HL-60 (cell line): ENCODE results near the gene PRDM16.

Source experiments
- DNase-seq, 2 experiments: peaks; one replicate each; pipeline ENCODE4 v3.0.0-alpha.2; 2010 to 2020; ENCODE audit warnings: low read depth in 1 of 2, low spot score in 1 of 2
- H3K27ac ChIP-seq: fragments of 250-450 bp; sonication (Bioruptor Pico); replicated peaks from 2 replicates; pipeline ENCODE4 v1.5.1; 2020; ENCODE audit warnings: mild to moderate bottlenecking, moderate library complexity
- H3K27me3 ChIP-seq: fragments of 250-450 bp; sonication (Bioruptor Pico); 2 replicates; pipeline ENCODE4 v1.5.1; 2021; ENCODE audit warnings: mild to moderate bottlenecking, moderate library complexity; ENCODE audit not compliant: insufficient read depth, poor library complexity, severe bottlenecking
- H3K4me3 ChIP-seq: replicated peaks from 2 replicates; pipeline ENCODE4 v1.5.1; 2011; ENCODE audit warnings: mild to moderate bottlenecking, control low read depth, low read length; ENCODE audit not compliant: insufficient read depth
- GABPA ChIP-seq: IDR thresholded peaks from 2 replicates; pipeline ENCODE4 v1.6.1; 2012; ENCODE audit warnings: low read depth
- POLR2AphosphoS5 ChIP-seq: IDR thresholded peaks from 2 replicates; pipeline ENCODE4 v1.6.1; 2012; ENCODE audit warnings: low read depth
- SPI1 ChIP-seq: IDR thresholded peaks from 2 replicates; pipeline ENCODE4 v1.6.1; 2012; ENCODE audit warnings: low read depth, mild to moderate bottlenecking, borderline replicate concordance
- TF ChIP-seq, protein P1 (sequence below): IDR thresholded peaks from one replicate; pipeline ENCODE4 v1.5.1; 2011; ENCODE audit warnings: low read length, control low read depth, inconsistent platforms; ENCODE audit not compliant: insufficient read depth
- TF ChIP-seq, protein P2 (sequence below): IDR thresholded peaks from 2 replicates; pipeline ENCODE4 v1.6.1; 2012; ENCODE audit warnings: low read depth; ENCODE audit not compliant: insufficient replicate concordance

Gene PRDM16

DNA sequence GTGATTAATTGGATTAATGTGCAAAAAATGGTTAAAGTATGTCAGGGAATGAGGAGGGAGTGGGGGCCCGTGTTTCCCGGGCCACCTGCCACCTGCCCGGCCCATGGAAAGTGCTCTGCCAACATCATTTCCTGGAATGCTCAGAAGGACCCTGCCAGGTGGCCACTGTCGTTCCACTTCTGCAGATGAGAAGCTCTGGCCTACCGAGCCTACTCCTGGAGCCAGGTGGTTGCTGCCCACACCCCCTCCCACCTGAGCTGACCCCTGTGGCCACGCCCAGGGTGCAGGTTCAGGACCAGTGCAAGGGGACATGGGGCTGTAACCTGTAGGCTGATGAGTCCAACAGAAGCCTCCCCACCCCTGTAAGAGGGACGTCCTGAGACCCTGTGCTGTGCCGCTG, 99.7 kb downstream of the PRDM16 start:
- H3K27ac ChIP-seq: no peak overlapping the region
- no peak overlapping the region for H3K4me3 ChIP-seq
- DNase-seq: no peak
- TF ChIP-seq GABPA: no peak
- TF ChIP-seq POLR2AphosphoS5: no peak
- no peak for TF ChIP-seq SPI1
- TF ChIP-seq, protein P1, sequence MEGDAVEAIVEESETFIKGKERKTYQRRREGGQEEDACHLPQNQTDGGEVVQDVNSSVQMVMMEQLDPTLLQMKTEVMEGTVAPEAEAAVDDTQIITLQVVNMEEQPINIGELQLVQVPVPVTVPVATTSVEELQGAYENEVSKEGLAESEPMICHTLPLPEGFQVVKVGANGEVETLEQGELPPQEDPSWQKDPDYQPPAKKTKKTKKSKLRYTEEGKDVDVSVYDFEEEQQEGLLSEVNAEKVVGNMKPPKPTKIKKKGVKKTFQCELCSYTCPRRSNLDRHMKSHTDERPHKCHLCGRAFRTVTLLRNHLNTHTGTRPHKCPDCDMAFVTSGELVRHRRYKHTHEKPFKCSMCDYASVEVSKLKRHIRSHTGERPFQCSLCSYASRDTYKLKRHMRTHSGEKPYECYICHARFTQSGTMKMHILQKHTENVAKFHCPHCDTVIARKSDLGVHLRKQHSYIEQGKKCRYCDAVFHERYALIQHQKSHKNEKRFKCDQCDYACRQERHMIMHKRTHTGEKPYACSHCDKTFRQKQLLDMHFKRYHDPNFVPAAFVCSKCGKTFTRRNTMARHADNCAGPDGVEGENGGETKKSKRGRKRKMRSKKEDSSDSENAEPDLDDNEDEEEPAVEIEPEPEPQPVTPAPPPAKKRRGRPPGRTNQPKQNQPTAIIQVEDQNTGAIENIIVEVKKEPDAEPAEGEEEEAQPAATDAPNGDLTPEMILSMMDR: no peak
- TF ChIP-seq, protein P2, sequence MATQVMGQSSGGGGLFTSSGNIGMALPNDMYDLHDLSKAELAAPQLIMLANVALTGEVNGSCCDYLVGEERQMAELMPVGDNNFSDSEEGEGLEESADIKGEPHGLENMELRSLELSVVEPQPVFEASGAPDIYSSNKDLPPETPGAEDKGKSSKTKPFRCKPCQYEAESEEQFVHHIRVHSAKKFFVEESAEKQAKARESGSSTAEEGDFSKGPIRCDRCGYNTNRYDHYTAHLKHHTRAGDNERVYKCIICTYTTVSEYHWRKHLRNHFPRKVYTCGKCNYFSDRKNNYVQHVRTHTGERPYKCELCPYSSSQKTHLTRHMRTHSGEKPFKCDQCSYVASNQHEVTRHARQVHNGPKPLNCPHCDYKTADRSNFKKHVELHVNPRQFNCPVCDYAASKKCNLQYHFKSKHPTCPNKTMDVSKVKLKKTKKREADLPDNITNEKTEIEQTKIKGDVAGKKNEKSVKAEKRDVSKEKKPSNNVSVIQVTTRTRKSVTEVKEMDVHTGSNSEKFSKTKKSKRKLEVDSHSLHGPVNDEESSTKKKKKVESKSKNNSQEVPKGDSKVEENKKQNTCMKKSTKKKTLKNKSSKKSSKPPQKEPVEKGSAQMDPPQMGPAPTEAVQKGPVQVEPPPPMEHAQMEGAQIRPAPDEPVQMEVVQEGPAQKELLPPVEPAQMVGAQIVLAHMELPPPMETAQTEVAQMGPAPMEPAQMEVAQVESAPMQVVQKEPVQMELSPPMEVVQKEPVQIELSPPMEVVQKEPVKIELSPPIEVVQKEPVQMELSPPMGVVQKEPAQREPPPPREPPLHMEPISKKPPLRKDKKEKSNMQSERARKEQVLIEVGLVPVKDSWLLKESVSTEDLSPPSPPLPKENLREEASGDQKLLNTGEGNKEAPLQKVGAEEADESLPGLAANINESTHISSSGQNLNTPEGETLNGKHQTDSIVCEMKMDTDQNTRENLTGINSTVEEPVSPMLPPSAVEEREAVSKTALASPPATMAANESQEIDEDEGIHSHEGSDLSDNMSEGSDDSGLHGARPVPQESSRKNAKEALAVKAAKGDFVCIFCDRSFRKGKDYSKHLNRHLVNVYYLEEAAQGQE: no peak
- H3K27me3 ChIP-seq: peaks cover 9% of the 10 kb centered on the region

DNA sequence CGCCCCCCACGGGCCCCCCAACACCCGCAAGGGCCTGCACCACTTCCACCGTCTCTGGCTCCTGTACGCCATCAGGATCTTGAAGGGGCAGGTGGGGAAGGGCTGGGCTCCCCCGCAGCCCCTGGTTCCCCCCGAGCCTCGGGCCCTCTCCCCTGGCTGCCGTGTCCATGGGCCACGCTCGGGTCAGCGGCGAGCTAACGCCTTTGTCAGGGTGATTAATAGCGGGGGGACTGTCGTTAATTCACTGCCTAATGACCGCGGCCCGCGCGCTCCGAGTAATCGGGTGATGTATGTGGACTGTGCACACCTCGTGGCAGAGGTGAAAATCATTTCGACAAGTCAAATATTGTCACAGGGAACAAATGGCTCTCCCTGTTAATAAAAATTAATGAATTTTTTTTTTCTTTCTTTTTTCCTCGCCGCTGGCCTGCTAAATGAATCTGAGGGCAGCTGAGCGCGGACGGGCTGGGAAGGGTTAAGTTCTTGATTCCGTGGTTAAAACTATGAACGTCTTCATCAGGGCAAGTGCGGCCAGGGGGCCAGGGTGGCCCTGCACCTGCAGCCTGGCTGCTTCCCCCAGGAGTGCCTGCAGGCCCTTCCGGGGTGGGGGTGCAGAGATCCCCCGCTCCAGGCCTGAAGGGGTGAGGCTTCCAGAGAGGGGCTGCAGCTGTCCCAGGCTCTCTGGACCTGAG, 100.8 kb downstream of the PRDM16 start:
- peaks cover 9% of the 10 kb centered on the region for H3K27me3 ChIP-seq
- H3K27ac ChIP-seq: no peak overlapping the region
- H3K4me3 ChIP-seq: no peak overlapping the region
- no peak for TF ChIP-seq SPI1
- TF ChIP-seq, protein P2: no peak
- TF ChIP-seq, protein P1: no peak
- no peak for TF ChIP-seq POLR2AphosphoS5
- TF ChIP-seq GABPA: no peak
- DNase-seq: no peak

DNA sequence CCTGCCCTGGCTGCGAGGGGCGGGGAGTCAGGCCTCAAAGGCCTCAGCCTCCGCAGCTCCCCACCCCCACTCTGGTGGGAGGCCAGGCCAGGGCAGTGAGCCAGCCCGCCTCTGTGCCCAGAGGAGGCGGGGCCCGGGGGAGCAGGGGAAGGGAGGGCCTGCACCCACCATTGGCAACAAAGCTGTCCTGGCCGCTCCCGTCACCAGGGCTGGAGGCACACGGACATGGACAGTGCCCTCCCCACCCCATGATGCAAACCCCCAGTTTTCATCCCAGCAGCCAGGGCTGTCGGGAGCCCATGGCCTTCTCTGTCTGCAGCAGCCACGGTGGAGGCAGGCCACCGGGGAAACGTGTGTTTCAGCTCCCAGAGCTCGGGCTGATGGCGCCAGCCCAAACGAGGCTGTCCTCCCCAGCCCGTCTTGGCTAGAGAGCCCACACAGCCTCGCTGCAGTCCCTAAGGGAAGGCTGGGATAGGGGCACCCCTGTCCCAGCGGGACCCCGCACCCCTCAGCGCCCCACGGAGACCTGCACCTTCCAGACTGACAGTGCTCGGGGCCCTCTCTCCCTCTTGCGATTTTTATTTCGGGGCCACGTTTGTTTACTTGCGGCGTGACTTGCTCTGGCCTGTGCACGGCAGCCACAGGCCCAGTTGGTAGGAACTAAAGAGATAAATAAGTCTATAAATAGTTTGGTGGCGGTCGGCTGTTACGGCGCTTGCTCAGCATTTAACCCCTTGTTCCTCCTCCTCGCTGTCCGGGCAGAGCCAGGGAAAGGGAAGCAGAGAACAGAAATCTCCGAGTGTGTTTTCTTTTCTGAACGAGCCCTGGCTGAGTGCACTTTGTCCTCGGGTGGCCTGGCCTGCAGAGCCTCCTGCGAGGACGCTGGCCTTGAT, 101.8 kb downstream of the PRDM16 start:
- Histone ChIP-seq H3K27ac (no peak overlapping the region), H3K4me3 (no peak overlapping the region), H3K27me3 (peaks cover 9% of the 10 kb centered on the region)
- no peak for TF ChIP-seq POLR2AphosphoS5
- no peak for TF ChIP-seq GABPA
- TF ChIP-seq, protein P2: no peak
- TF ChIP-seq, protein P1: no peak
- no peak for TF ChIP-seq SPI1
- DNase-seq: no peak
